ENCODE measurements around the gene MRPS23. TPM values are rescaled to one million over a fixed set of nuclear protein-coding genes. Genes with fewer than 3 reads are reported as not detected.

The MRPS23 gene
- polyA plus RNA-seq, 2 of the 4 experiments (the other 2 are of a cell fraction), result 110 to 153 TPM

DNA sequence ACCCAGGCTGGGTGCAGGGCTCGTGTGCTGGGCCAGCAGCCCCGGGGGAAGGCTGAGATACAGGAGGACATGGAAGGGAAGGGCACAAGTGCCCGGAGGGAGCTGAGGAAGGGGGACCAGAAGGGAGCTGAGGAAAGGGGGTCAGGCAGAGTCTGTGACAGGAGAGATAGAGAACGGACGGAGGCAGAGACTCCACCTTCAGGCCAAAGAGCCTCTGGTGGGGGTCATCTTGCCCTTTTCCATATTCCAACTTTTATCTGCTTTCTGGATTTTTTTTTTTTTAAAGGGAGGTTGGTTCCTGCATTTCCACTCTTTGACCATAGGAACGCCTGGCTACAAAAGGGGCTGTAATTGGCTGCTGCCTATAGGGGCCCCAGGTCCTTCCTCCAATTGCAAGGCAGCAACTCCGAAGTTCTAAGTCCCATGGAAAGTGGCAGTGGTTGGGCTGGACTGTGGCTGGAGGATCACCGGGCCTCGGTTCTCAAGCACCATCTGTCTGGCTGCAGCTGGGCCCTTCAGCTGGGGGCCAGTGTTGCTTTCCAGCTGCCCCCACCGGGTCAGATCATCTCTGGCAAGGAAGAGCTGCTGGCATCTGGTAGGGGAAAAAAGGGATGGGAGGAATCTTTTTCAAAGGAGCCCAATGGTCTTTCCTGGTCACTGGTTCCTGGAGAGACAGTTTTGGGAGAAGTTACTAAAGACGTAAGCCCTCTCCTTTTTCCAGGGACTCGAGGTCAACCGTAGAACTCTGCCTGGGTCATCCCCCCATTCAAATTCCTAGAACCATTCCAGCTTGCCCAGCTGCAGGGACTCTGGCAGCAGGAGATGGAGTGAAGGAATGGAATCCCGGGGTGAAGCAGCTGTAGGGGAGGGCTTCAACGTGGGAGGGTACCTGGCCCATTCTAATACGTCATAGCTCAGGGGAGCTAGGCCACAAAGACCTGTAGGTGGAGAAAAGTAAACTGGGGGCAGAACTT, 13.1 kb upstream of the MRPS23 start:
- ATAC-seq (peak in 1 of 2 experiments; percentile 3; a peak in 2 of 6 replicates), FAIRE-seq (no peak), DNase-seq (ENCODE audit: low read depth in 1 of 2, low spot score in 1 of 2) (no peak)
- CTCF ChIA-PET, result interaction anchor here (1.1 to 48.7 kb wide), 10 partner anchors 11 to 620 kb away, joined by 4 to 1377 read pairs (median 79); partner anchors contain the start of genes CUEDC1, MRPS23, SRSF1 and VEZF1
- no peak for TF ChIP-seq SMC3 (IDR thresholded peaks at IDR 0.05)
- peak; percentile 88 for TF ChIP-seq RFX5 (IDR thresholded peaks at IDR 0.05)
- peak overlapping the region; percentile 90 for H3K4me2 ChIP-seq
- H3K9me3 ChIP-seq, result no peaks in the 10 kb centered on the region
- H3K27ac ChIP-seq, result peak overlapping the region; percentile 92 to 95
- H3K4me3 ChIP-seq, result no peak overlapping the region
- POLR2A ChIA-PET, result interaction anchor here (0.7 to 1.2 kb wide), 2 partner anchors 93 to 122 kb away, joined by 4 read pairs; partner anchors contain the start of gene CUEDC1
- H3K4me1 ChIP-seq, result peaks cover 74% of the 10 kb centered on the region
- WGBS (ENCODE audit: missing lambda C conversion rate), result 84% methylated on average over 16 of the region's 16 CpGs

DNA sequence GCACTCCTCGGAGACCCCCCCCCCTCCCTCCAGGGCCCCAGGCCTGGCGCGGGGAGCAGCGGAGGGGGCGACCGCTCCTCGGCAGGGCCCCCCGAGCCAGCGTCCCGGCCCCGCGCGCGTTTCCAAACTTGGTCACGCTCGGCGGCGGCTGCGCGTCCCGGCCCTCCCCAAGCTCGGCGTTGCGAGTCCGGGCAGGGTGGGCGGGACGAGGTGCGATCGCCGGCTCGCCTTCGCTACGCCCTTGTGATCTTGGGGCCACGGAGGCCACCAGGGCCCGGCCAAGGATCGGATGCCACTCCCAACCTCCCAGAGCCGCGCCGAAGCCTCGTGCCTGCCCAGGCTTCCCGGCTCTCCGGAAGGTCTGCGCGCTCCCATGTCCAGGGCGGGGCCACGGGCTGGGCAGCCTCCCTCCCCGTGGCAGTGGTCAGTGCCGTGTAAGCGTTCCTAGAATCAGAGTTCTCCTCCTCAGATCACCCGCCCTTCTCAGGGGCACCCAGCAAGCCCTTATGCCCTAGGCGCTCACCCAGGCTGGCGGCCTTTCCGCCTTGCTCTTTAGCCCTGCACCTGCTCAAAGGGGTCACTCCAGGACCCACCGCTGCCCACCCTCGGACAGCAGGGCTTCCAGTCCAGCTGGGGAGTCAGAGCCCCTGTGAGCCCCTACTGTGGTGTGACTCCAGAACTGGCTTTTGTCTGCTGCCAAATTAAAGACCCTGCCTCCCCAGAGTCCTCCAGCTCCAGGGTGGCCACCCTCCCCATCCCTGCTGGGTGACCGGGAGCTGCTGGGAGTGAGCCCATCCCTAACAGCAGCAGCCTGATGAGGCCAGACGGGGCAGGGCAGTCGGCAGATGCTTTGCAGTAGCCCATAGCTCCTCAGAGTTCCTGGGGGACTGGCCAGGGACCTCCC, 12.2 kb upstream of the MRPS23 start:
- Histone ChIP-seq H3K4me3 (peak overlapping the region; percentile 40), H3K9me3 (no peaks in the 10 kb centered on the region), H3K27ac (peak overlapping the region; percentile 92 to 95), H3K4me1 (peaks cover 74% of the 10 kb centered on the region), H3K4me2 (peak overlapping the region; percentile 90)
- ChIA-PET POLR2A (interaction anchor here (0.6 to 3.1 kb wide), 14 partner anchors 8 to 770 kb away, joined by 3 to 31 read pairs (median 12); partner anchors contain the start of genes CUEDC1, DYNLL2, MRPS23 and VEZF1), CTCF (interaction anchor here (0.9 to 48.7 kb wide), 11 partner anchors 11 to 619 kb away, joined by 3 to 1377 read pairs (median 76); partner anchors contain the start of genes CUEDC1, MRPS23, SRSF1 and VEZF1)
- no peak for FAIRE-seq
- DNase-seq (ENCODE audit: low read depth in 1 of 2, low spot score in 1 of 2), result peak; percentile 65 to 69
- TF ChIP-seq MAZ (IDR thresholded peaks at IDR 0.05; ENCODE audit: borderline replicate concordance, low read depth, low read length) (no peak), POLR2AphosphoS2 (conservative IDR thresholded peaks at IDR 0.05; ENCODE audit: low read length) (0 out of 2 replicates have a peak, but pooled peaks have one; percentile 64), JUN (IDR thresholded peaks at IDR 0.05) (peak in 1 of 2 experiments; percentile 21; a peak in 1 of 5 replicates)
- TF ChIP-seq, protein P1, sequence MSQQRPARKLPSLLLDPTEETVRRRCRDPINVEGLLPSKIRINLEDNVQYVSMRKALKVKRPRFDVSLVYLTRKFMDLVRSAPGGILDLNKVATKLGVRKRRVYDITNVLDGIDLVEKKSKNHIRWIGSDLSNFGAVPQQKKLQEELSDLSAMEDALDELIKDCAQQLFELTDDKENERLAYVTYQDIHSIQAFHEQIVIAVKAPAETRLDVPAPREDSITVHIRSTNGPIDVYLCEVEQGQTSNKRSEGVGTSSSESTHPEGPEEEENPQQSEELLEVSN (IDR thresholded peaks at IDR 0.05; ENCODE audit: borderline replicate concordance, low read depth), result peak; percentile 86
- TF ChIP-seq, protein P2, sequence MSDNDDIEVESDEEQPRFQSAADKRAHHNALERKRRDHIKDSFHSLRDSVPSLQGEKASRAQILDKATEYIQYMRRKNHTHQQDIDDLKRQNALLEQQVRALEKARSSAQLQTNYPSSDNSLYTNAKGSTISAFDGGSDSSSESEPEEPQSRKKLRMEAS (IDR thresholded peaks at IDR 0.05), result peak; percentile 91
- TF ChIP-seq, protein P3, sequence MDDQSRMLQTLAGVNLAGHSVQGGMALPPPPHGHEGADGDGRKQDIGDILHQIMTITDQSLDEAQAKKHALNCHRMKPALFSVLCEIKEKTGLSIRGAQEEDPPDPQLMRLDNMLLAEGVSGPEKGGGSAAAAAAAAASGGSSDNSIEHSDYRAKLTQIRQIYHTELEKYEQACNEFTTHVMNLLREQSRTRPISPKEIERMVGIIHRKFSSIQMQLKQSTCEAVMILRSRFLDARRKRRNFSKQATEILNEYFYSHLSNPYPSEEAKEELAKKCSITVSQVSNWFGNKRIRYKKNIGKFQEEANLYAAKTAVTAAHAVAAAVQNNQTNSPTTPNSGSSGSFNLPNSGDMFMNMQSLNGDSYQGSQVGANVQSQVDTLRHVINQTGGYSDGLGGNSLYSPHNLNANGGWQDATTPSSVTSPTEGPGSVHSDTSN (IDR thresholded peaks at IDR 0.05), result no peak
- 42% methylated on average over 31 of the region's 58 CpGs for WGBS (ENCODE audit: missing lambda C conversion rate)
- ATAC-seq, result peak; percentile 56 to 61

DNA sequence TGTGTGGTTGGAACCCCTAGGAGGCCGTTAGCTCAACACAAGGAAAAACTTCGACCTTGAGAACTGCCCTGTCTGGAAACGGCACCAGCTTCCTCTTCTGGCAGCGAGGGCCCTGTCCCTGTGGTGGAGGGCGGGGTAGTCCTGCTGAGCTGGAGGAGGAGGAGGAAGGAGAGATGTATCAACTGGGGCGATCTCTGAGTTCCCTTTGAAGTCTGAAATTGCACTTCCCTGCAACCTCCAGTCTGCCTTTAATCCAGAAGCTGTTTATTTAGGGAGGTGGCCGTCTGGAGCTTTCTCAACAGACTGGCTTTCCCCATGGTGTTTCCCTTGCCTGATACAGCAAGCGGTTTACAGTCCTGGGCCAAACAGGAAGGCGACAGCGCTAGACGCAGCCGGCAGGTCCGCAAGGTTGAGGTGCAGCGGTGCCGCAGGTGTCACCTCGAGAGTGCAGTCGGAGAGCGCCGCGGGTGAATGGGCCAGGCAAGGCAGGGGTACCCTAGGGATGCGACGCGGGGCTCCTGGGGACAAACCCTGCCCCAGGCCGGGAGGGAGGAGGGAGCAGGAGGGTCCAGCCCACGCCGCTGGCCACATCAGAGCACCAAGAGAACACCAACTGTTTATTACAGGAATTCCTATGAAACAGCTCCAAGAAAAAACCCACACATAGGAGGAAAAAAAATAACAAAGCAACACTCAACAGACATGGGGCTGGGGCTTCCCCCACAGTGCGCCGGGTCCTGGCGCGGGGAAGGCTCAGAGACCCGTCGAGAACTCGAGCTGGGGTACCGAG, 11.4 kb upstream of the MRPS23 start:
- peak; percentile 37 to 64 for ATAC-seq
- peak overlapping the region; percentile 40 for H3K4me3 ChIP-seq
- 17% methylated on average over 18 of the region's 34 CpGs for WGBS (ENCODE audit: missing lambda C conversion rate)
- peak overlapping the region; percentile 90 for H3K4me2 ChIP-seq
- H3K4me1 ChIP-seq, result peaks cover 73% of the 10 kb centered on the region
- ChIA-PET POLR2A (interaction anchor here (0.6 to 4.6 kb wide), 21 partner anchors 8 to 770 kb away, joined by 3 to 44 read pairs (median 12); partner anchors contain the start of genes CUEDC1, DYNLL2, MRPS23 and SRSF1), CTCF (interaction anchor here (0.9 to 48.7 kb wide), 16 partner anchors 10 to 252 kb away, joined by 3 to 1377 read pairs (median 43); partner anchors contain the start of genes CUEDC1, MRPS23, SRSF1 and VEZF1)
- H3K9me3 ChIP-seq, result no peaks in the 10 kb centered on the region
- peak; percentile 78 to 90 for DNase-seq (ENCODE audit: low read depth in 1 of 2, low spot score in 1 of 2)
- peak overlapping the region; percentile 92 to 95 for H3K27ac ChIP-seq
- peak; percentile 39 for FAIRE-seq
- TF ChIP-seq SREBF2 (IDR thresholded peaks at IDR 0.05), result no peak
- TF ChIP-seq POLR2A (IDR thresholded peaks at IDR 0.05; ENCODE audit: low read length), result peak; percentile 24; the same call in 1 of the 2 replicates
- TF ChIP-seq JUN (IDR thresholded peaks at IDR 0.05), result peak; percentile 66 to 81; a peak in 3 of 5 replicates
- no peak for TF ChIP-seq PHF8 (IDR thresholded peaks at IDR 0.05; ENCODE audit: borderline replicate concordance, low read depth)
- TF ChIP-seq ZFP36 (IDR thresholded peaks at IDR 0.05; ENCODE audit: borderline replicate concordance, partially characterized antibody), result no peak
- TF ChIP-seq, protein P4, sequence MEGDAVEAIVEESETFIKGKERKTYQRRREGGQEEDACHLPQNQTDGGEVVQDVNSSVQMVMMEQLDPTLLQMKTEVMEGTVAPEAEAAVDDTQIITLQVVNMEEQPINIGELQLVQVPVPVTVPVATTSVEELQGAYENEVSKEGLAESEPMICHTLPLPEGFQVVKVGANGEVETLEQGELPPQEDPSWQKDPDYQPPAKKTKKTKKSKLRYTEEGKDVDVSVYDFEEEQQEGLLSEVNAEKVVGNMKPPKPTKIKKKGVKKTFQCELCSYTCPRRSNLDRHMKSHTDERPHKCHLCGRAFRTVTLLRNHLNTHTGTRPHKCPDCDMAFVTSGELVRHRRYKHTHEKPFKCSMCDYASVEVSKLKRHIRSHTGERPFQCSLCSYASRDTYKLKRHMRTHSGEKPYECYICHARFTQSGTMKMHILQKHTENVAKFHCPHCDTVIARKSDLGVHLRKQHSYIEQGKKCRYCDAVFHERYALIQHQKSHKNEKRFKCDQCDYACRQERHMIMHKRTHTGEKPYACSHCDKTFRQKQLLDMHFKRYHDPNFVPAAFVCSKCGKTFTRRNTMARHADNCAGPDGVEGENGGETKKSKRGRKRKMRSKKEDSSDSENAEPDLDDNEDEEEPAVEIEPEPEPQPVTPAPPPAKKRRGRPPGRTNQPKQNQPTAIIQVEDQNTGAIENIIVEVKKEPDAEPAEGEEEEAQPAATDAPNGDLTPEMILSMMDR (IDR thresholded peaks at IDR 0.05), result no peak
- TF ChIP-seq, protein P3 (IDR thresholded peaks at IDR 0.05), result 0 out of 2 replicates have a peak, but pooled peaks have one; percentile 50
- no peak for TF ChIP-seq CHD2 (IDR thresholded peaks at IDR 0.05; ENCODE audit: low read length, partially characterized antibody)
- TF ChIP-seq GATA3 (IDR thresholded peaks at IDR 0.05; ENCODE audit: borderline replicate concordance), result peak; percentile 92
- no peak for TF ChIP-seq FOXS1 (CRISPR knock-in tag; IDR thresholded peaks at IDR 0.05)
- no peak for TF ChIP-seq HOXB13 (CRISPR knock-in tag; IDR thresholded peaks at IDR 0.05; ENCODE audit: low read depth)
- 0 out of 2 replicates have a peak, but pooled peaks have one; percentile 57 for TF ChIP-seq ESRRA (IDR thresholded peaks at IDR 0.05; ENCODE audit: borderline replicate concordance, low read length)
- TF ChIP-seq FOSL2 (IDR thresholded peaks at IDR 0.05), result no peak
- no peak for TF ChIP-seq FOSL2 (CRISPR knock-in tag; IDR thresholded peaks at IDR 0.05)
- peak; percentile 40; the same call in 2 of the 3 replicates for TF ChIP-seq SMC3 (IDR thresholded peaks at IDR 0.05)
- no peak for TF ChIP-seq CBX2 (IDR thresholded peaks at IDR 0.05; ENCODE audit: borderline replicate concordance, low read depth)

All from A549 (cell line).